TTC549 (cell line): ENCODE data around the gene EDARADD.
"Not testable (repeated sequence)": the region's sequence is repeated elsewhere in the genome, so short reads cannot be mapped to it uniquely, and the experiment has no call there.

ENCODE experiments used
- FAIRE-seq: peaks from 2 replicates; lab custom pipeline; 2012; peaks lifted over from hg19 to GRCh38; lab: Jason Lieb, UNC

The EDARADD gene

GRCh38 chr1:236438614-236439013, 44.5 kb downstream of the EDARADD start:
- FAIRE-seq = no peak

DNA sequence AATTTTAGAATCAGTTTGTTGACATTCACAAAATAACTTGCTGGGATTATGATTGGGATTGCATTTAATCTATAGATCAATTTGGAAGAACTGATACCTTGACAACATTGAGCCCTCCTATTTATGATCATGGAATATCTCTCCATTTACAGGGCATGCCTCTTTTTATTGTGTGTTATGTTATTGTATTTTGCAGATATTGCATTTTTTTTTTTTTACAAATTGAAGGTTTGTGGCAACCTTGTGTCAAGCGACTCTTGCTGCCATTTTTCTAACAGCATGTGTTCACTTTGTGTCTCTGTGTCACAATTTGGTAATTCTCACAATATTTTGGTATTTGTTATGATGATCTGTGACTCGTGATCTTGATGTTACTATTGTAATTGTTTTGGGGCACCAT, 46.3 kb downstream of the EDARADD start:
- no peak for FAIRE-seq

DNA sequence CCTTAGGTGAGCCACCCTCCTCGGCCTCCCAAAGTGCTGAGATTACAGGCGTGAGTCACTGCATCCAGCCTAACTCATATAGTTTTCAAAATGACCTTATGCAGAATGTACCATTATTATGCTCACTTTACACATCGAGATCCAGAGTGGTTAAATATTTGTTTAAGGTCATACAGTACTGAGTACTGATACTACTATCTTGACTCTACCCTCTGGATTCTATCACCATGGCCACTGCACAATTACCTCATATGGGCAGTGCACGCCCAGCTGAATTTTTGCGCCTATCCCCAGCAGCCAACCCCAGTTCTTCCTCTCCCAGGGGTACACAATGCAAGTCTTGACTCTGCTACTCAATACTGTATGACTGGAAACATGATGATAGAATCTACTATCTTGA, 56.7 kb downstream of the EDARADD start:
- FAIRE-seq = no peak

DNA sequence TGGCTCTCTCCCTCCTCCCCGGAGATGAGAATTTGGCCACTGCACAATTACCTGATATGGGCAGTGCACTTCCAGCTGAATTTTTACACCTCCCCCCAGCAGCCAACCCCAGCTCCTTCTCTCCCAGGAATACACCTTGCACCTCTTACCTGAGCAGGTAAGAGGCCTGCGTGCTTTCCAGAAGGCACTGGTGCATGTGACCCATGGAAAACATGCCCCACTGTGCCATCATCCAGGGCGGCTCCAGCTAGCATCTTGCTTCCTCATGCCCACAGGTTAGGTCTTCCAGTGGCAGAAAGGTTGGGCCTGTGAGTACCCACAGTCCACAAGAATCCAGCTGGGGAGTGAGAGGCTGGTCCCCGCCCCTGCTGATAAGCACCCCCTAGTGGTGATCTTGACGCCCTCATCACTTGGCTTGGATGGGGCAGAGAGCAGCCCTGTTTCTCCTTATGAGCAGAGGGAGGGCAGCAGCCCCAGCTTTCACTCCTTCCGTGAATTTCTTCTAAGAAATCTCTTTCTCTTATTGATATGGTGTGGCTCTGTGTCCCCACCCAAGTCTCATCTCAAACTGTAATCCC, 57.8 kb downstream of the EDARADD start:
- no peak for FAIRE-seq

DNA sequence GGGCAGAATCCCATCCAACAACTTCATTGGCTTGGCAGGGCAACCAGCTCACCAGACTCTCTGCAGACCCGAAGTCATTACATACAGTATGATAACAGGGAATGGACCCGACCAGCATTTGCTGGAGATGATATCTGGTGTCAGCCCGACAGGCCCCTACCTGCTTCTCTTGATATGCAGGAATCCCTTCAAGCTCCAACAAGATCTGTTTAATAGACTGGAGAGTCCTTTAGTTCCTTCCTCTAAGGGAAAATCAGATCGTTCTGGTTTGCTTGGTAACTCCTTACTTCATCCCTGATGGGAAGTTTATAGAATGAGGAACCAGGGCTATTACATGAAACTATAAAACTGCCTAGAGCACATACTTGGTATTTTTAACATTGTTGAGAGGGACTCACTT, 61.2 kb downstream of the EDARADD start:
- FAIRE-seq = no peak

- no peak for FAIRE-seq
Observed at GRCh38 chr1:236457775-236458174, 63.7 kb downstream of the EDARADD start.

GRCh38 chr1:236458996-236459395, 64.9 kb downstream of the EDARADD start:
- no peak for FAIRE-seq

DNA sequence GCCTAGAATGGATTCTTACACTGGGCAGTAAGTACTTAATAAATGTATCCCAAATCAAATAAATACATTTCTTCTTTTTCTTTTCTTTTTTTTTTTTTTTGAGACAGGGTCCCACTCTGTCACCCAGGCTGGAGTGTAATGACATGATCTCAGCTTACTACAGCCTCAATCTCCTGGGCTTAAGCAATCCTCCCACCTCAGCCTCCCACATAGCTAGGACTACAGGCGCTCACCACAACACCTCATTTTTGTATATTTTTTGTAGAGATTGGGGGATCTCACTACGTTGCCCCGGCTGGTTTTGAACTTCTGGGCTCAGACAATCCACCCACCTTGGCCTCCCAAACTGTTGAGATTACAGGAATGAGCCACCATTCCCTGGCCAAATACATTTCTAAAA, 66.0 kb downstream of the EDARADD start:
- no peak for FAIRE-seq

- not testable (repeated sequence) for FAIRE-seq
Observed at GRCh38 chr1:236464197-236464596, 70.1 kb downstream of the EDARADD start.

DNA sequence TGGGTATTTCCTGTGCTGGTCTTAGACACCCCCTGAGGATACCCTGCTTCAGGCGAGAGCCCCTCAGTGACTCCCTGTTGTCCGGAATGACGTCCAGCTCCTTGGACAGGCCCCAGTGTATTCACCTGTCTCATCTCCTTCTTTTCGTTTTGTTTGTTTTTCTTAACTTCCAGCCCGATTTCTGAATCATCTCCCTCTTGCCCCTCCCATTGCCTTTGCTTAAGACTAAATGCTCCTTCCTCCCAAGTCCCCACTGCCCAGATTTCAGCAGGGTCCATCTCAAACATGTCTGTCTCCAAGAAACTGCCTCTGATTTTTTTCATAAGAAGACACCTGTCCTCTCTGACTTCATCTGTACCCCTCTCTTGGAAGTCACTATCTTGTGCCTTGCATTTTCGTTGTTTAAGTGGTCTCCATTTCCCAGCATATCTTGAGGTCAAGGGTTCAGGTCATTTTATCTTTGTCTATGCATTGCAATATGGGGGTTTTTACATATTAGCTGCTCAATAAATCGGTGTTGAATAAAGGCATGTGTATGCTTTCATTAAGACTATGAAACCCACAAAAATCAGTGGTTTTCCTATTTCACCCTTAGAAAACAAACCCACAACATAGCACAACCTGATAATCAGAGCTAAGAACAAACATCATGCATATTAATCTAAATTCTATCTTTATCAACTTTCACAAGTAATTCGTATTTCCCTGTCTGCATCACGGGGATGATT, 71.3 kb downstream of the EDARADD start:
- no peak for FAIRE-seq

DNA sequence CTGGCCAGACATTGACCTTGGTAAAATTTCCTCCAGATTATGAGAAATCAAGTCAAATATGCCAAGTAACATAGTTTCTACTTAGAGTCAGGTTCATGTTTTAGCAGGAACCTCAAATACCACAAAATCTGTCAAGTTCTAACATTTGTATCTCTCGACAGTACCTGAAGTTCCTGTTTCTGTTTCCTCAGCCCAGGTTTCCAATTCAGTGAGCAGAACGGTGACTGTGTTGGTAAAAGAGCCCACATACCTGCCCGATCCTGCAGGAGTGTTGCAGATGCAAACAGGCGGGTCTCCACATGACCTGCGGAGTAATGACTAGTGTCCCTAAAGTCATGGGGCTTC, 71.8 kb downstream of the EDARADD start:
- no peak for FAIRE-seq

DNA sequence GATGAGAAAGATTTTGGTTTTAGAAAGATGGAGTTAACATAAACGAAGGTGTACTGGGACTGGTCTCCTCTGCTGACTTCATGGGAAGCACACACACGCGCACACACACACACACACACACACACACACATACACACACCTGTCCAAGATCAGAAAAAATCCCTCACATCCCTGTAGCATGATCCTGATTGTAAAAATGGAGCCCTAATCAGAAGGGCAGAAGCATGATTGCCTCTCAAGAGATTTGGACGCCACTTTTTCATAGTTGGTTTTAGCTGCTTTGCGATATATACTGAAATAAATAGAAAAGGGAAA, 73.2 kb downstream of the EDARADD start:
- no peak for FAIRE-seq

- FAIRE-seq = no peak
Observed at GRCh38 chr1:236468625-236469024, 74.5 kb downstream of the EDARADD start.

GRCh38 chr1:236469466-236469865, 75.4 kb downstream of the EDARADD start:
- no peak for FAIRE-seq

GRCh38 chr1:236471096-236471495, 77.0 kb downstream of the EDARADD start:
- no peak for FAIRE-seq

DNA sequence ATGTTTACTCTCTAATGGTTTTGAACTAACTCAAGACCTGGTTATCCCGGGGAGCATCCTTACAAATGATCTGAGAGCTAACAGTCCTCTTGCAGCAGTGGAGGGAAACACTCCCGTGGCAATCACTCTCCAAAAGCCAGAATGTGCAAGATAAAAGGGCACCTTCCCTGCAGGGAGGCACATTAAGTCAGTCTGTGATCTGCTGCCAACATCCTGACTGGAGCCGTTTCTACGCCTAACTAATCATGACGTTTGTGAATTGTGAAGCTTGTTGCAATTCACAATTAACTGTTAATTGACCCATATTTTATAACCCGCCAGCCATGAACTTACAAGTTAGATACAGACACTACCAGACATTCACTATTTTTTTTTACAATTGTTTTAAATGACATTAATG, 77.6 kb downstream of the EDARADD start:
- FAIRE-seq = no peak

DNA sequence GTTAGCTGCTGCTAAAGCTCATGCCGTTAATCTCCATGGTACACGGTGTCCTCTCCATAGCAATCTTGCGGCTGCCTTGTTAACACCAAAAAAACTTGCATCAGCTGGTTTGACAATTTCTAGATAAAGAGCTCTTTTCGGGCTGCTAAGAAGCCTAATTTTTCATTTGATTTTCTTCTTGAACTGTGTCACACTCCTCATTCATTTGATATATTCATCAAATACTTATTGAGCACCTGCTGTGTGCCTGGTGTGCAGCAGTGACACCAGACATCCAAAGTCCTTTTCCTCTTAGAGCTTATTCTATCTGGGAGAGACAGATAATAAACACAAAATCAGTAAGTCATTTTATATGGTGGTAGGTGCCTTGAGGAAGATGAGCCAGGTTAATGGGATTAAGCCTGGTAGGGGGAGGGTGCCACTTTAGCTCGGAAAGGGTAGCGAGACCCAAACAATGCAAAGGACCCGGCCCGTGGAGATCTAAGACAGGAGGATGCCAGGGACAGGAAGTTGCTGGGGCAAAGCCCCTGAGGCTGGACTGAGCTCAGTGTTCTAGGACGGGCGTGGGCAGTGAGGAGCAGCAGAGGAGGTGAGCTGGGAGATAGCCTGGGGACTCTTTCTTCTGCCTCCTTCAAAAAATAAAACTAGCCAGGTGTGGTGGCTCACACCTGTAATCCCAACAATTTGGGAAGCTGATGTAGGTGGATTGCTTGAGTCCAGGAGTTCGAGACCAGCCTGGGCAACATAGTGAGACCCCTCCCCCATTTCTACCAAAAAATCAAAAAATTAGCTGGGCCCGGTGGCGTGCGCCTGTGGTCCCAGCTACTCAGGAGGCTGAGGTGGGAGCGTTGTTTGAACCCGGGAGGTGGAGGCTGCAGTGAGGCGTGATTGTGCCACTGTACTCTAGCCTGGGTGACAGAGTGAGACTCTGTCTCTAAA, 79.0 kb downstream of the EDARADD start:
- no peak for FAIRE-seq

DNA sequence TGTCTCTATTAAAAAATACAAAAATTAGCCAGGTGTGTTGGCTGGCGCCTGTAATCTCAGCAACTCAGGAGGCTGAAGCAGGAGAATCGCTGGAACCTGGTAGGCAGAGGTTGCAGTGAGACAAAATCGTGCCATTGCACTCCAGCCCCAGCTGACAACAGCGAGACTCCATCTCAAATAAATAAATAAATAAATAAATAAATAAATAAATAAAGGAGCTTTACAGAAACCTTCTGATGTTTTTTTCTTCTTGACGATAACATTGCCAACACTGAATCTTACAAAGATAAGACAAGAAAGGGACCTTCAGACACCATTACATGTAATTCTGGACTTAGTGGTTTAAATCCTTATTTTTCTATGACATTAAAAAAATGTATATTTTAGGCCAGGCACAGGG, 81.9 kb downstream of the EDARADD start:
- no peak for FAIRE-seq

DNA sequence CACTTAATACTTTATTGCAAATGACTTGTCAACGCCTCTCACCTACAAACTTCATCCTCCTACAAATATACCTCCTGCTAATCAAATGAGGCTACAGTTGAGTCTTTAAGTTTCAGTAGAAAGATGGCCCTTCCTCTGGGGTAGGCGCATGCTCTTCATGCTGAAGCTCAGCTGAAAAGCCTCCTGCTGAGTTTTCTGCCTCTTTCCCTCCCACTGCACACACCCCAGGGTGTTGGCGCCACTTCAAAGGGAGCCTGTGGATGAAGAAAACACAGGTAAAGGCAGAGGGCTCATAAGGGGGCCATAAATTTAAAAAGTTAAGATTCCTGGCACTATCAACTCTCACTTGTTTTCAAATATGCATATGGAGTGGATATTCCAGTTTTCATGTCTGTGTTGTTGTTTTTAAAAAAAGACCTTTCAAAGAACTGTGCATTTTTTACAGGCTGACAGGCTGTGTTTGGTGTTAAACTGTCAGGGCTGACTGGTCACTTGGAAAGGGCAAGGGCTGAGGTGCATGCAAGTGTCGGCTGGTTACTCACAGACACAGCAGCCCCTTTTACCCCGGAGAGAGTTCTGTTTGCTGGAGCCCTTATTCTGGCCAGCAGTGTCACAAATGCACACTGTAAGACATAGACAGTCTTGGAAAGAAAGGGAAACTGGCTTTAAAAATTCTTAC, 86.8 kb downstream of the EDARADD start:
- no peak for FAIRE-seq

GRCh38 chr1:236484310-236484971, 90.4 kb downstream of the EDARADD start:
- no peak for FAIRE-seq

DNA sequence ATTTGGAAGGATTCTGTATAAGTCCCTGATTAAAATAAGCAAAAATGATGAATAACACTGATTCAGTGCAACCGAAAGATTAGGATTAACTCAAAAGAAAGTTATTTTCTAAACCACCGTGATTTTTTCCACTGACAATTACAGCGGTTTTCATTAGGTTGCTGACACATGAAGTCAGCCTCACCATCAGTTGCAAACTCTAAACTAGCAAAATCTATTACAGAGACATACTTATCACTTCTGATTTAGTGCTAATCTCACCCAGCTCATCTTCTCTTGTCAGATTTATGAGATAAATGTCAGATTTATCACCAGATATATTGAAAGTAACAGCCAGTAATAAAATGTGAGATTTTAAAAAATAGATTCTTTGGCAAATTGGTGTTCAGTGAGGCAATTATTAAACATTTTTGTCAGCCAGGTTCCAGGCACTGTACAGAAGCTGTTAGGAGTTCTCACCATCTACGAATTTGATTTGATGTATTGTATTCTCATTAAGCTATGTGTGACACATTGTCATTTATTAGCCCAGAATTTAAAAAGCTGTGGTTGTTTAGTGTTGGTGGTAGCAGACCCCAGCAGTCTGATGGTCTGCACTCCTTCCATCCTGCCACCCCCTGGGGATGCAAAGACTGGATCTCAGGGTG, 92.4 kb downstream of the EDARADD start:
- FAIRE-seq = no peak

DNA sequence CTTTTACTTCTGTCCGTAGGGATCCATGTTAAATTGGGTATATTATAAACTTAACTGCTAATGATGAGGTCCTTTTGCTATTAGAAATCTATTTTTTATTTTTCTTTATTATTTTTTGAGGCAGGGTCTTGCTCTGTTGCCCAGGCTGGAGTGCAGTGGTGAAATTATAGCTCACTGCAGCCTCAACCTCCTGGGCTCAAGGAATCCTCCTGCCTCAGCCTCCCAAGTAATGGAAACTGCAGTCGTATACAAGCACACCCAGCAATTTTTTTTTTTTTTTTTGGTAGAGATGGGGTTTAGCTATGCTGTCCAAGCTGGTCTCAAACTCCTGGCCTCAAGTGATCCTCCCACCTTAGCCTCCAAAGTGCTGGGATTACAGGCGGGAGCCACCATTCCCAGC, 95.1 kb downstream of the EDARADD start:
- not testable (repeated sequence) for FAIRE-seq
